ENCODE data around the gene CTNNA3.

The CTNNA3 gene

DNA sequence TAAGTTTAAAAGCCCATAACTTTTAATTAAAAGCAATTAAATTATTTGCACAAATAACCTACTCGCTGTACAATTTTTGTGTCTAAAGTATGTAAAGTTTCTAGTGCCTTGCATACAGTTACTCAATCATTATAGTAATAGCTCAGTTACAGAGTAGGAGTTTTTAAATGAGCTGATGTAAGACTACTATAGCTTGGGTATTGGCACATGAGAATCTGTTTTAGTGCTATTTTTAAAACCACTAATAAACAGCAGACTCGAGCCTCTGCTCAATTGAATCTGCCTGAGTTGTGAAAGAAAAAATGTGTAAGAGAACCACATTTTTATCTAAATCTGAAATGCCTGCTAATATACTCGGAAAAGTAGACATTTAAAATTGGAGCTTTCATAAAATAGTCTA is 31.1 kb downstream of the CTNNA3 start:
- DNase-seq = no peak

DNA sequence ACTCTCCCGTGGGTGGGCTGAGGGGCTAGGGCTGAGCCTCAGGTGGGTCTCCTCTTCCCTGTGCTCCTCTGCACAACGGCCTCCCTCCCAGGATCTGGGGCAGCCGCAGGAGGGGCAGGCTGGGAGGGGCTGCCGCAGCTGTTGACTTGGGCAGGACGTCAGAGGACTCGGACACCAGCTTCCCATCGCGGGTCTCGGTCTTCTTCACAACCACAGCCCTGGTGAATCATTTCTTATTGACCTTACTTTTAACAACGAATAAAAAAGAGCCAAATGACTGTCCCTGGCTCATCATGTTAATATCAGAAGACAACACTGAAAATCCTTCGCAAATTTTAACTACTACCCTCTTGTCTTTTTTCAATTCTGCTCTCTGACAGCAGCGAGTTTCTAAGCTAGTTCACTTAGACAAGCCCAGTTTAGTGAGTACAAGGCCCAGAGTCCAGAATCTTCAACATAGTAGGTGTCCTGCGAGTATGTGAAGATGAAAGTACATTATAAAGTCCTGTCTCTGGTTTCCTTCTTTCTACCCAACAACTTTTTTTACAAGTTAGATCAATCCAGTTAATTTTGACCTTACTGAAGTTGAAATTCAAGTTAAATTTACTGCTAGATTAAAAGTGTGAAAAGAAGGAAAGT is 32.4 kb downstream of the CTNNA3 start:
- no peak for DNase-seq

- DNase-seq = no peak
Observed at GRCh38 chr10:67662415-67662814, 33.6 kb downstream of the CTNNA3 start.

DNA sequence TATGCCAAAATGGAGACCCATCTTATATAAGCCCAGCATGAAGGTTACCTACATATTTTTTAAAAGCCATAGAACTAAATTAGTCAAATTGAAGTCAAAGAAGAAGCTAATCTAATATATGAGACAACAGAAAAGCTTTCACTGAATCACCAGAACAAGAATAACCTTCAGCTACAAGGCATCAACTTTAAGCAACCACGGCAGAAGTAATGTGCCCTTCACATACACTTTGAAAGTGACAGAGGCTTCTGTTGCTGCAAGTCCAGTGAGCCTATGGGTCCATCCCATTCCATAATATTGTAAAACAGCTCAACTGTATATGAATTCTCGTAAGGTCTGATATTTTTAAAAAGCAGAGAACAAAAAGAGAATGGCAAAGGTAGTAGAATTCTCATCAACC is 36.5 kb downstream of the CTNNA3 start:
- no peak for DNase-seq

GRCh38 chr10:67657775-67658174 is 38.2 kb downstream of the CTNNA3 start:
- DNase-seq = no peak

GRCh38 chr10:67650558-67650957 is 45.4 kb downstream of the CTNNA3 start:
- DNase-seq = no peak

DNA sequence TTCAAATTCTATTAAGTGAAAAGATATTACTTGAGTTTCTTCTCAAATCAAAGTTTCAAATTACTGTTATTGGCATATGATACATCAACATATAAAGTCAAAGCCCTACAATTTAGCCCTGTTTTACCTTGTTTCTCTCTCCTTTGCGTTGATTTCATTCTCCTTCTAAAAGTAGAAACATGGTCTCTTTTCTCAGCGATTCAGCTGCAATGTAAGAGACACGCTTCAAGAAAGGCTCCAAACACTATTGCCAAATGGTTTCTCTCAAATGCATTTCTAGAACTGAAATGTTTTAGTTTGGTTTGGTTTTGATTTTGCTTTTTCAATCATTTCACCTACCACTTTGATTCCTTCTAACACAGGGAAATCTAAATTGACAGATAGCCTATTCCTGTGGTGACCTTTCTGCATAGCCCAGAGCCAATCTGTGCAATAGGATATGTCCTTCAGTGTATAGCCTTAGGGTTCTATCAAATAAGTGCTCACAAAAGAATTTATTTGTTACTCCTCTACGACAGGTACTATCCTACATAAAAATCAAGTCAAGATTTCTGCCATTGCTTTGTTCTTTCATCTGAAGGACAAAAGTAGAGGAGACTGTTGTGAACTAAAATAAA is 47.3 kb downstream of the CTNNA3 start:
- DNase-seq = no peak

- no peak for DNase-seq
Observed at GRCh38 chr10:67630904-67631303, 65.1 kb downstream of the CTNNA3 start.

- DNase-seq = no peak
Observed at GRCh38 chr10:67629461-67629971, 66.5 kb downstream of the CTNNA3 start.

- DNase-seq = no peak
Observed at GRCh38 chr10:67622984-67623383, 73.0 kb downstream of the CTNNA3 start.

- DNase-seq = no peak
Observed at GRCh38 chr10:67622511-67622910, 73.5 kb downstream of the CTNNA3 start.

GRCh38 chr10:67621834-67622233 is 74.2 kb downstream of the CTNNA3 start:
- DNase-seq = no peak

DNA sequence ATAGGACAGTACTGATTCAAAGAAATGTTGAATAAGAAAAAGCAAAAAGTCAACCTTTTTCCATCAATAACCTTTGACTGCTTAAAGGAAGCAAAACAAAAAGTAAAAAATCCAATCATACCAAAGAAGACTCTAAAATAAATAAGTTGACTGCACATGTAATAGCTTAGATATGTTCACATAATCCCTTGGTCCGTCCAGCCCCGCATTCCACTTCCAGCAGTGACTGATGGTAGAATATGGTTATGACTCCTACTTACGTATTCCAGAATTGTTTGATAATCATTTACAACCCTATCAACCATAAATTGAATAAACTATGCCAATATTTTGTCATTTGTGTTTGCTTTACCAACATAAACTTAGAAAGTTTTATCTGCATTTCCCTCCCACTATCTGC is 77.9 kb downstream of the CTNNA3 start:
- DNase-seq = no peak

DNA sequence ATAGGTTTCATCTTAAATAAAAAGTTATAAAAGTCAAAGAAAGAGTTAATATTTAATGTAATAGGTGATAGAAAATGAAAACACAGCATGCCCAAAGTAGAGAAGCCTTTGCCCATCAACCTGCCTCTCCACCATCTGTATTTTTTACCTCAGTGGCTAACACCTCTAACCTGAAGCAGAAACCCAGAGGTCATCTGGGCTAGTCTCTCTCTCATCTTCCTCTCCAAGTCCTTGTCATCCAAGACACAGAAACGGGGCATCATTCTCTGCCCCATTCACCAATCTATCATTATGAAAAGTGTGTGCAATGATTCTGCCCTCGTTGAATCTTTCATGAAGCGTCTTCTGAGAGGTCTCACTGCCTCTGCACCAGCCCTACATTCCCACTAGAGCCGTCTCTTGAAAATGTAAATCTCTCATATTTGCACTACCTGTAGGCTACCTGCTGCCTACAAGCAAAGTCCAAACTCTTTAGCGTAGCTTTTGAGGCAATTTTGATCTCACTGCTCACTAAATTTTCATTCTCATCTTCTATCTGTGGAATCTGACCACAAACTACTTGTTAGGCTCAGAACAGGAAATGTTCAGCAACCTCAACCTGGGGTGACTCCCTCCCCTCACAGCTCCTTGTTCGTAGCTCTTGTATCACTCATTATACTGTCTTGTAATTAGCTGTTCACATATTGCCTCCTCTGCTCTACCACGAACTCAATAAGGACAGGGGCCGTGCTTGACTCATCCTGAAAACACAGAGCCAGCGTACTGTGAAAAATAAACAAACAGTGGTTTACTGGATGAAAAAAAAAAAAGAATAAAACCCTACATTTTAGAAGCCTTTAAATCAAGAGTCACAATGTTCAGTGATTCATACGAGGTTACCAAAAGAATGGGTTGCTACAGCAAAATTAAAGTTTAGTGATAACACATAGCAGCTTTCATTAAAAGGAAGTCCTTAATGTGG is 83.1 kb downstream of the CTNNA3 start:
- DNase-seq = peak in 1 of 4 experiments; percentile 1

DNA sequence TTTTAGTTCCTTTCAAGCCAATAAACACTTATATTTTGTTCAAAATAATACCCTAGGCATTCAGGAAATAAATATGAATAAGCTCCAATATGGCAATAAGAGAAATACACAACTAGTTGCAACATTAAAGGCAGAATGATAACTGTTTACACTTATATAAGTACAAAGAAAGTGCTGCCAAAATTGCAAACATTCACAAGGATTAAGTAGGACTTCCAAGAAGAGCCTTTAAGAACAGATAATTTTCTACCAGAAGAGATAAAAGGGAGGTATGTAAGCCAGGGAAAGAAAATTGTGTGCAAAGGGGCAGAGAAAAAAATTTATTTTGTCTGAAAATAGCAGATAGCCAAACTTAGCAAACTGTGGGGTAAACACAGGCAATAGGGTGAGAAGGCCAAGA is 83.8 kb downstream of the CTNNA3 start:
- no peak for DNase-seq

DNA sequence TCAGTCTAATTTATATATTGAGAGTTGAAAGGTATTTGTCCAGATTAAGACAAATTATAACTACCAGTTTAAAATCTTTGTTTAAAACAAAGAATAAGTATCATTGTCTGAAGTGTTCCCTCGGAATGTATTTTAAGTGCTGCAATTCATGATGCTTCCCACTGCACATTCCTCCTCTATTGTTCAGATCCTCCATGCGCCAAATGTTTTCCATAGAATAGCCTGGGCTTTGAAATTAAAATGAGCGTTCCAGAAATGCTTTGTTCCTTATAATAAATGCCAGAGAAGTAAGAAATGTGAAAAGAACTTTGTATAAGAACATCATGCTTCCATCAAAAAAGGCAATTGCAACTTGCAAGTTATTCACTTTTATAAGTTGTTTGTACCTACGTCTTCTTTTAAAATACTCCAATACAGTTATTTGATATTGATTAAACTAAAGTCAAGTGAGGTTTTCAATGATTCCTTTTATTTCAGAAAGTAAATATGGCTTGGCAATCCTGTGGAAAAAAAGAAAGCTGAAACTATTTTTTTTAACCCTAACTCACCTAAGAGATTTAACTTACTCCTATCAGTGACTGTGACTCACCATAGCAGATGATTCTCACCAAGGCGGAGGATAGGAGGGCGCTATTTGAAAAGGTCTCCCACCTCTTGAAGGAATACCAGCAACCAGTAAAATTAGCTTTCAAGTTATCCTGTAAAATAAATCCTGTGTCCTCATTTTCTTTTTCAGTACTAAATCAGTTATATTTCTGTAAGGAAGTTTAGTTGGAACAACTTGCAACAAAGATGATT is 85.8 kb downstream of the CTNNA3 start:
- DNase-seq = no peak

DNA sequence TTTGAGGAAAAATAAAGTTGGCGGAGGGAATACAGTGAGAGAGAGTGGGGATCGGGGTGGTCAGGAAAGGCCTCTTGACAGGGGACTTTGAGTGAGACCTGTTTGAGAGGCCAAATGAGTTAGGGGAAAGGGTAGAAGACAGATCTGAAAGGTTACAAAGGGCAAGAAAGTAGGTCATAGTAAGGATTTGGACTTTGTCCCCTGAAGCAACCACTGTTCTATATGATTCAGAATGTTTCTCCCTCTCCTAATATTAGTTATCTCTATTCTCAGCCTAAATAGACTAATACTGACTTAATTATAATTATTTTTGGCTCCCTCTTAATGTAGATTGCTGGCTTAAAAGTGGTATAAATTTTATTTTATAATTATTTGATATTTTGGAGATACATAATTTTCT is 88.0 kb downstream of the CTNNA3 start:
- no peak for DNase-seq

DNA sequence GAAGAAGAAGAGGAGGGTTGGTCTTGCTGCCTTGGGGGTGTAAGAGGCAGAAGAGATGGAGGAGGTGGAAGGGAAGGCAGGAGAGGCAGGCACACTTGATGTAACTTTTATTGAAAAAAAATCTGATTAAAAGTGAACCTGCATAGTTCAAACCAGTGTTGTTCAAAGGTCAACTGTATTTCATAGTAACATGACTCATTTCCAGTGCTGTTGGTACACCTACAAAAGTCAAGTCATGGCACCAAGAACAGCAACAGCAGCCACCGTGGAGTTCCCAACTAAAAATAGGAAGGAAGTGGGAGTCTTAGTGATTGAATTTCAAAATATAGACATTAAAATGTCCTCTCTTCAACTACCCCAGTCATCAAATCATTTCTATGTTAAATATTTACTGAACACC is 88.5 kb downstream of the CTNNA3 start:
- DNase-seq = no peak

DNA sequence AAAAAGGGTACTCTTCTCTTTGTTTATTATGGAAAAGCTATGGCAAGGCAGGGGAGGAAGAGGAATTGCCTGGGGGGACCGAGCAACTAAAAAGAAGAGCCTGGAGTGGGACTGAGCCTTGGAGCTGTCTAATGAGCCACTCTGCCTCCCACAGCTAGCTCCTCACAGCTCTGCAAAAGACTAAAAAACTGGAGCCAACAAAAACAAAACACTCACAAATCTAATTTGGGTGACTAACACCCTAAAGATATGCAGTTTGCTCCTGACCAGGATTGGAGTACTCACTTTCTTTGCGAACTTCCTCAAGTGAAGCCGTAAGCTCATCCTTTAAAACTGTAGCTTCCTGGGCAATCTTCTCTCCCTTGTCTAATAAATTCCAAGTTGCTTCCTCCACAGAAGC is 89.4 kb downstream of the CTNNA3 start:
- no peak for DNase-seq

- DNase-seq = no peak
Observed at GRCh38 chr10:67603701-67604100, 92.3 kb downstream of the CTNNA3 start.

DNA sequence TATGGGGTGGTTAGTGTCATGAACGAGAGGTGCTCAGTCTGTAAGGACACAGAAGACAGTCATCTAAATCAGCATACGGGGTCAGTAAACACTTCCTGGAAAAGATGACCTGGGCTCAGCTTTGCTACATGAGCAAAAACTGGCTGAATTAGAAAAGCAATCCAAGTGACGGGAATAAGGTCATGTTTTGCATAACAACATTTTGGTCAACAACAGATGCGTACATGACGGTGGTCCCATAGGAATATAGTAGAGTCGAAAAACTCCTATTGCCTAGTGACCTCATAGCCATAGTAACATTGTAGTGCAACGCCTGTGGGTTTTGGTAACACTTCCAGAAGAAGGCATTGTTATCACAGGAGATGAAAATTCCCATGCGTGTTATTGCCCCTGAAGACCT is 92.9 kb downstream of the CTNNA3 start:
- DNase-seq = no peak

- no peak for DNase-seq
Observed at GRCh38 chr10:67602268-67602950, 93.6 kb downstream of the CTNNA3 start.
